Activated CD8-positive, alpha-beta T cell treated with anti-CD3 and anti-CD28 coated beads for 36 hours (primary cell): ENCODE data around the gene SLC22A23. TPM values are rescaled to one million over a fixed set of nuclear protein-coding genes. Genes with fewer than 3 reads are reported as not detected.

Experiments used
- ATAC-seq: fragments of 200-7000 bp; cut with Tn5 transposase; one replicate; pipeline ENCODE4 v1.10.0; 2021; ENCODE audit warnings: mild to moderate bottlenecking, moderate library complexity
- CTCF ChIA-PET: fragments of 350-600 bp; sonication (Branson Sonifier 250); formaldehyde crosslinking; loops from one replicate; lab custom pipeline; 2021; ENCODE audit warnings: antibody characterized with exemption; lab: Charles Lee
- POLR2A ChIA-PET: fragments of 350-600 bp; sonication (Branson Sonifier 250); formaldehyde crosslinking; loops from one replicate; lab custom pipeline; 2021; ENCODE audit warnings: antibody characterized with exemption; lab: Charles Lee
- DNase-seq: peaks from one replicate; pipeline ENCODE4 v3.0.0-alpha.2; 2020
- H3K27ac Mint-ChIP-seq: one replicate; pipeline ENCODE4 v1.8.0; 2021; ENCODE audit warnings: mild to moderate bottlenecking, mixed read lengths
- H3K27me3 Mint-ChIP-seq: one replicate; pipeline ENCODE4 v1.8.0; 2021; ENCODE audit warnings: mixed read lengths
- H3K36me3 Mint-ChIP-seq: one replicate; pipeline ENCODE4 v1.8.0; 2021; ENCODE audit warnings: low read depth, mixed read lengths
- H3K4me1 Mint-ChIP-seq: one replicate; pipeline ENCODE4 v1.8.0; 2021; ENCODE audit warnings: low read depth, mixed read lengths
- H3K4me3 Mint-ChIP-seq: one replicate; pipeline ENCODE4 v1.8.0; 2021; ENCODE audit warnings: mild to moderate bottlenecking, moderate library complexity, mixed read lengths
- H3K9me3 Mint-ChIP-seq: one replicate; pipeline ENCODE4 v1.8.0; 2021; ENCODE audit warnings: mixed read lengths
- intact Hi-C: fragments of 100-400 bp; cut with micrococcal nuclease; formaldehyde crosslinking; loops from one replicate; pipeline ENCODE4 v1.10.0; 2022
- total RNA-seq, 2 experiments: library from RNA; stranded (reverse); gene quantifications; one replicate each; pipeline ENCODE4 v1.2.3, GENCODE V29; 2021
- TF ChIP-seq, protein P1 (sequence below): fragments of 200-600 bp; IDR thresholded peaks from one replicate; pipeline ENCODE4 v1.8.0; 2022; ENCODE audit warnings: antibody characterized with exemption, mild to moderate bottlenecking

Gene SLC22A23
- total RNA-seq, 2 experiments from 2014 or later = 0.16 to 0.34 TPM

DNA sequence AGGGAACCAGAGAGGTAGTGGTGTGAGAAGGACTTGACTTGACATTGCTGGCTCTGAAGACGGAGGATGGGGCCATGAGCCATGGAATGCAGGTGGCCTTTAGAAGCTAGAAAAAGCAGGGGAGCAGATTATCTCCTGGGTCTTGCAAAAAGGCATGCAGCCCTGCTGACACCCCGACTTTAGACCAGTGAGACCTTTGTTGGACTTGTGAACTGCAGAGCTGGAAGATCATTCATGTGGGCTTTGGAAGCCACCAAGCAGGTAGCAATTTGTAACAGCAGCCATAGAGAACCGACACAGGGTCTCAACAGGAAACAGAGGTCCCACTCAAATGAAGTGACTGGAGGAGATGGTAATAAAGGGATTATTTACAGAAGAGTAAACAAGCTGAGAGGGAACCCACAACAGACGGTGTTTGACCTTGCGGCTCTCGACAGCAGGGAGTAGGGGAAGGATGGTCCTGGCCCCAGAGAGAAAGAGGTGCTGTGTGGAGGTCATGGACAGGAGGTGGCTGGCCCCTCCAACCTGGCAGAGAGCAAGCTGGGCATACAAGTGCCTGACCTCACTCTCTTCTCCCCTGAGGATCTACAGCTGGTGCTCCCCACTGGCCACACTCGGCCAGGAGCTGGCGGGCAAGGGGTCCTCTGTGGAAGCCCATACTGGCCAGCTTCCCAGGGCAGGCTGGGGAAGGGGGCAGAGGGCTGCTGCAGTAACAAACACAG lies 43.9 kb downstream of the SLC22A23 start:
- Mint-ChIP-seq H3K27me3 (no peaks in the 10 kb centered on the region), H3K27ac (no peak overlapping the region), H3K4me1 (peaks cover 4% of the 10 kb centered on the region), H3K36me3 (no peaks in the 10 kb centered on the region), H3K9me3 (no peaks in the 10 kb centered on the region), H3K4me3 (no peak overlapping the region)
- ChIA-PET POLR2A (no interaction called here), CTCF (interaction anchor here (0.7 to 0.9 kb wide), 2 partner anchors 19 to 133 kb away, joined by 3 to 5 read pairs; no protein-coding TSS in a partner anchor)
- intact Hi-C loops = loop anchor here (5.0 kb wide), 2 partner anchors 44 to 319 kb away; partner anchors contain the start of gene SLC22A23
- TF ChIP-seq, protein P1, sequence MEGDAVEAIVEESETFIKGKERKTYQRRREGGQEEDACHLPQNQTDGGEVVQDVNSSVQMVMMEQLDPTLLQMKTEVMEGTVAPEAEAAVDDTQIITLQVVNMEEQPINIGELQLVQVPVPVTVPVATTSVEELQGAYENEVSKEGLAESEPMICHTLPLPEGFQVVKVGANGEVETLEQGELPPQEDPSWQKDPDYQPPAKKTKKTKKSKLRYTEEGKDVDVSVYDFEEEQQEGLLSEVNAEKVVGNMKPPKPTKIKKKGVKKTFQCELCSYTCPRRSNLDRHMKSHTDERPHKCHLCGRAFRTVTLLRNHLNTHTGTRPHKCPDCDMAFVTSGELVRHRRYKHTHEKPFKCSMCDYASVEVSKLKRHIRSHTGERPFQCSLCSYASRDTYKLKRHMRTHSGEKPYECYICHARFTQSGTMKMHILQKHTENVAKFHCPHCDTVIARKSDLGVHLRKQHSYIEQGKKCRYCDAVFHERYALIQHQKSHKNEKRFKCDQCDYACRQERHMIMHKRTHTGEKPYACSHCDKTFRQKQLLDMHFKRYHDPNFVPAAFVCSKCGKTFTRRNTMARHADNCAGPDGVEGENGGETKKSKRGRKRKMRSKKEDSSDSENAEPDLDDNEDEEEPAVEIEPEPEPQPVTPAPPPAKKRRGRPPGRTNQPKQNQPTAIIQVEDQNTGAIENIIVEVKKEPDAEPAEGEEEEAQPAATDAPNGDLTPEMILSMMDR = no peak
- ATAC-seq (no peak), DNase-seq (no peak)

DNA sequence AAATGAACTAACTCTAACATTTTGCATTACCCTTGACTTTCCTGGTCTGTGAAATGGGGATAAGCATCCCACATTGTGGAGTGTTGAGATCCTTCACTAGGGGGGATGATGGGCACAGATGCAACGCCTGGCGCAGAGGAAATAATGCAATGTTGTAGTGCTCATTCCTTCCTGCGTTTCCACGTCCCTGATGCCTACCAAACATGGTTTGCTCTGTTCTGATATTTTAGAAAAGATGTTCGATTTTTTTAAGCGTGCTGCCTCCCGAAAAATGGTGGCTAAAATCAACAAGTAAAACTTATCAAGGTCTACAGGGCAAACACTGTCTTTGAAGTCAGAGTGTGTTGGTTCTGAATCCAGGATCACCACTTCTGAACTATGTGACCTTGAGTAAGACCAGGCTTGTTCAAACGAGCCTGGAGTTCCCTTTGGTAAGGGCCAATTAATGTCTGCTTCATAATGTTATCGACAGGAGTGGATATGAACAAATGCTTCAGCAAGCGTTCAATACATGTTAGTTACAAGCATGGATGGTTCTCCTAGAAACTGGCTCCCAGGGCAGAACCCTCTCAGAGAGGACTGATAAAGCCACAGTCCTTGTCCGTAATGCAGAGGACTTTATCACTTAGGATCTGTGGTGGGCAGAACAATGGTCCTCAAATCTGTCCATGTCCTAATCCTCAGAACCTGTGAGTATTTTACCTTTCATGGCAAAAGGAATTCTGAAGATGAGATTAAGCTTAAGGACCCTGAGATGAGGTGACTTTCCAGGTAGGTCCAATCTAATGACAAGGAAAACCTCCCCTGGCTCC lies 44.7 kb downstream of the SLC22A23 start:
- DNase-seq (no peak), ATAC-seq (no peak)
- no peaks in the 10 kb centered on the region for H3K27me3 Mint-ChIP-seq
- intact Hi-C loops = loop anchor here (5.0 kb wide), 2 partner anchors 45 to 320 kb away; partner anchors contain the start of gene SLC22A23
- no peak overlapping the region for H3K27ac Mint-ChIP-seq
- ChIA-PET CTCF (interaction anchor here (1.5 to 1.9 kb wide), 5 partner anchors 10 to 320 kb away, joined by 5 to 18 read pairs (median 8); no protein-coding TSS in a partner anchor), POLR2A (no interaction called here)
- TF ChIP-seq, protein P1 = no peak
- H3K4me3 Mint-ChIP-seq = no peak overlapping the region
- no peaks in the 10 kb centered on the region for H3K9me3 Mint-ChIP-seq
- no peaks in the 10 kb centered on the region for H3K36me3 Mint-ChIP-seq
- peaks cover 4% of the 10 kb centered on the region for H3K4me1 Mint-ChIP-seq

DNA sequence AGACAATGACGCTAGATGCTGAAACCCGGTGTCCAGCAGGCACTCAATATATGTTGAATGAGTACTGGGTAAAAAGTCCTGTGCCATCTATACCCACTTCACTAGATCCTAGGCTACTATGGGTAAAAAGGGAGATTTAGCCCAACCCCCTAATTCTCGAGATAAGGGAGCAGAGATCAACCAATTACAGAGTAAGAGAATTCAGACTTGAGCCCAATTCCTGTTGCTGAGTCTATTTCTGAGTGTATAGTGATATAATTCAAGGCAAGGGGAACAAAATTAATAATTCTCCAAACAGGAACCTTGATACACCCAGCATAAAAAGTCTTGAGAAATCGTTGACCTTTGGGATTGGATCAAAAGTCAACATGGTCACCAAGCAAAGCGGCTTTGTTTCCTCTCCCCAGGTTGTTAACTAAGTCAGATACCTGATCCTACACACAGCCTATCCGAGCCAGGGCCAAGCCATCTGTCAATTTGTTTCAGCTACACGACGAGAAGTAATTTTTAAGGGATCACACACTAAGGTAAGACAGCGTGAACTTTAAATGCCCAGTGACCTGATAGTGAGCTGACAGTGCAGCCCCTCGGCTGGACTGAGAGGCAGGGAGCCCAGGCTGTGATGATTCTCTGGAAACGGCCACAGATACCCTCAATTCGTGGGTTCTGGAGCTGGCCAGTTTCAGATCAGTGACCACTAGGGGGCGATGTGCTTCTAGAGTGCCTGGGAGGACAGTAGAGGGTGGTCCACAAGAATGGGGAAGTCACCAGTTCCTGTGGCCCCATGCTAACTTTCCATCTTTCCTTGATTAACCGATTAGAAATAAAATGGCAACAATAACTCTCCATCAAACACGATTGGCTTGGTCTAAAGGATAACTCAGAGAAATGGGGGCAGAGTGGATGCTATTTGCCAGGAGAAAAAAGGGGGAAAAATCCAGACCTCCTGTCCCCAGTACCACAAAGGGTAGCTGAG lies 46.2 kb downstream of the SLC22A23 start:
- no peak overlapping the region for H3K27ac Mint-ChIP-seq
- TF ChIP-seq, protein P1 = peak; percentile 75
- no peaks in the 10 kb centered on the region for H3K27me3 Mint-ChIP-seq
- POLR2A ChIA-PET = interaction anchor here (0.6 kb wide), 1 partner anchor 25 kb away, joined by 5 read pairs; no protein-coding TSS in a partner anchor
- intact Hi-C loops = loop anchor here (5.0 kb wide), 2 partner anchors 47 to 322 kb away; partner anchors contain the start of gene SLC22A23
- no peaks in the 10 kb centered on the region for H3K9me3 Mint-ChIP-seq
- no peak overlapping the region for H3K4me3 Mint-ChIP-seq
- peak; percentile 80 for DNase-seq
- peaks cover 4% of the 10 kb centered on the region for H3K4me1 Mint-ChIP-seq
- no peaks in the 10 kb centered on the region for H3K36me3 Mint-ChIP-seq
- CTCF ChIA-PET = interaction anchor here (0.6 to 1.9 kb wide), 17 partner anchors 9 to 715 kb away, joined by 3 to 18 read pairs (median 4); no protein-coding TSS in a partner anchor
- peak; percentile 66 for ATAC-seq

DNA sequence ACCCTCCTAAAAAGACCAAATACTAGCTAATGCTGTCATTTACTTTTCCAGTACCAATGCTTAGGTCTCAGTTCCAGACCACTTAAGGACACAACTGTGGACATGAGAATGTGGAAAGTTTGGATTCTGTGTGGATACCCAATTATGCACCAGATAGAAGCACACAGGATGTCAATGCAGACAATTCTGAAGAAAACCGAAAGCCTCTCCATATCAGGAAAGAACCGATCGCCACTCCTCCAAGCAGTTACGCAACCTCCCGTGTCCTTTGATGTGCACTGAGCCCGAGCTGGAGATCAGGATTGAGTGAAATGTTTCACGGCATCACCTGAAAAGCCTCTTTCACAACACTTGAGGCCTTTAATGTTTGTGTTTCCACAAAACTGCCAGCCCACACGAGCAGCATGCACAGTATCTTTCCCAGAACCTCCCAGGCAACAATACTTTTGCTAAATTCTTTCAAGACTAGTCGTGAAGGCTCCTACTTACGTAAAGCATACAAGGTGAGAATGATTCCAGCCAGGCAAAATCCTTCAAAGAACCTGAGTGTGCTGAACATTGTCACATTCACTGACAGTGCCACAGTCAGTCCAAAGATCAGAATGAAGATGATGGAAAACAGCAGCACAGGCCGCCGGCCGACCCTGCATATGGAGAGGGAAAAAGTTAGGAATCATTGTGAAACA lies 47.0 kb downstream of the SLC22A23 start:
- no peak overlapping the region for H3K27ac Mint-ChIP-seq
- DNase-seq (no peak), ATAC-seq (no peak)
- POLR2A ChIA-PET = no interaction called here
- no peaks in the 10 kb centered on the region for H3K9me3 Mint-ChIP-seq
- no peaks in the 10 kb centered on the region for H3K36me3 Mint-ChIP-seq
- CTCF ChIA-PET = interaction anchor here (0.7 to 1.9 kb wide), 7 partner anchors 13 to 322 kb away, joined by 3 to 18 read pairs (median 4); no protein-coding TSS in a partner anchor
- no peaks in the 10 kb centered on the region for H3K27me3 Mint-ChIP-seq
- TF ChIP-seq, protein P1 = no peak
- peaks cover 3% of the 10 kb centered on the region for H3K4me1 Mint-ChIP-seq
- intact Hi-C loops = loop anchor here (5.0 kb wide), 2 partner anchors 47 to 322 kb away; partner anchors contain the start of gene SLC22A23
- H3K4me3 Mint-ChIP-seq = no peak overlapping the region
